CD1c-positive myeloid dendritic cell (primary cell): ENCODE data around the gene MAST1.
"Not testable (repeated sequence)": the region's sequence is repeated elsewhere in the genome, so short reads cannot be mapped to it uniquely, and the experiment has no call there.

Experiments used
- DNase-seq: peaks from one replicate; pipeline ENCODE4 v3.0.0-alpha.2; 2016; ENCODE audit errors: extremely low spot score

MAST1 gene

DNA sequence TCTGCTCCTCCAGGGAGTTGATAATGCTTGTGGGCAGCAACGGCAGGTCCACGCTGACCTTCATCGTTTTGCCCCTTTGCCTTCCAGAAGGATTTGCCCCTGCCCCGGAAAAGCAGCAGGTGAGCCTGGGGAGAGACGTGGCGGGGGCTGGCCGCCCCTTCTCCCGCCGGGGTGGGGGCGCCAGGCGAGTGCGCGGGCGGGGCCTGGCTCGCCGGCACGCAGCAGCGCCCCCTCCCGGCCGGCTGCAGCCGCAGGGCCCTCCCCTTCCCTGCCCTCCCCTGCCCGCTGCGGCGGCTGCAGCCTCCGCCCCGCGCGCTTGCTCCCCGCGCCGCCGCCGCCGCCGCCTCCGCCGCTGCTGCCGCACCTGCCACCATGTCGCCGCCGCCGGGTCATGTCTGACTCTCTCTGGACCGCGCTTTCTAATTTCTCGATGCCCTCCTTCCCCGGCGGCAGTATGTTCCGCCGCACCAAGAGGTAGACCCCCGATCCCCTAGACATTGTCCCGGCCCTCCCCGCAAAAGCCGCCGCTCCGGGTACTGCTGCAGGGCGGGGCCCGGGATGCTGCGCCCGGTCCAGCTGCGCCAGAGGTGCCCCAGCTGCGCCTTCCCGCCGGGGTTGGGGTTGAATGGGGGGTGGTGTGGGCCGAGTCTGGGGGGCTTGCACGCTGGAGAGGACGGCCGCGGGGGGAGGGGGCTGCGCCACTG is at the start of gene MAST1:
Gene MAST1, plus strand, starts transcription at position 334 of the 704 bp plus-strand sequence. Its CDS starts 58 bp downstream, at position 392.
- DNase-seq = peak; percentile 66

- DNase-seq = peak; percentile 84
Measured at GRCh38 chr19:12788682-12789097, 49.6 kb upstream of the MAST1 start.

GRCh38 chr19:12789098-12789903 is 49.0 kb upstream of the MAST1 start:
- DNase-seq = no peak

- peak; percentile 99 for DNase-seq
Measured at GRCh38 chr19:12789904-12790619, 48.3 kb upstream of the MAST1 start.

GRCh38 chr19:12790628-12791344 is 47.5 kb upstream of the MAST1 start:
- peak; percentile 44 for DNase-seq

GRCh38 chr19:12791345-12792050 is 46.8 kb upstream of the MAST1 start, which contains the start of gene JUNB:
Gene JUNB (plus strand): TSS chr19:12791486. CDS start chr19:12791772, 286 bp downstream.
- DNase-seq = peak; percentile 99

- DNase-seq = peak; percentile 83
Measured at GRCh38 chr19:12792051-12792852, 46.1 kb upstream of the MAST1 start.

DNA sequence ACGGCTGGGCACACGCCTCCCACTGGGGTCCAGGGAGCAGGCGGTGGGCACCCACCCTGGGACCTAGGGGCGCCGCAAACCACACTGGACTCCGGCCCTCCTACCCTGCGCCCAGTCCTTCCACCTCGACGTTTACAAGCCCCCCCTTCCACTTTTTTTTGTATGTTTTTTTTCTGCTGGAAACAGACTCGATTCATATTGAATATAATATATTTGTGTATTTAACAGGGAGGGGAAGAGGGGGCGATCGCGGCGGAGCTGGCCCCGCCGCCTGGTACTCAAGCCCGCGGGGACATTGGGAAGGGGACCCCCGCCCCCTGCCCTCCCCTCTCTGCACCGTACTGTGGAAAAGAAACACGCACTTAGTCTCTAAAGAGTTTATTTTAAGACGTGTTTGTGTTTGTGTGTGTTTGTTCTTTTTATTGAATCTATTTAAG is 45.4 kb upstream of the MAST1 start:
- no peak for DNase-seq

DNA sequence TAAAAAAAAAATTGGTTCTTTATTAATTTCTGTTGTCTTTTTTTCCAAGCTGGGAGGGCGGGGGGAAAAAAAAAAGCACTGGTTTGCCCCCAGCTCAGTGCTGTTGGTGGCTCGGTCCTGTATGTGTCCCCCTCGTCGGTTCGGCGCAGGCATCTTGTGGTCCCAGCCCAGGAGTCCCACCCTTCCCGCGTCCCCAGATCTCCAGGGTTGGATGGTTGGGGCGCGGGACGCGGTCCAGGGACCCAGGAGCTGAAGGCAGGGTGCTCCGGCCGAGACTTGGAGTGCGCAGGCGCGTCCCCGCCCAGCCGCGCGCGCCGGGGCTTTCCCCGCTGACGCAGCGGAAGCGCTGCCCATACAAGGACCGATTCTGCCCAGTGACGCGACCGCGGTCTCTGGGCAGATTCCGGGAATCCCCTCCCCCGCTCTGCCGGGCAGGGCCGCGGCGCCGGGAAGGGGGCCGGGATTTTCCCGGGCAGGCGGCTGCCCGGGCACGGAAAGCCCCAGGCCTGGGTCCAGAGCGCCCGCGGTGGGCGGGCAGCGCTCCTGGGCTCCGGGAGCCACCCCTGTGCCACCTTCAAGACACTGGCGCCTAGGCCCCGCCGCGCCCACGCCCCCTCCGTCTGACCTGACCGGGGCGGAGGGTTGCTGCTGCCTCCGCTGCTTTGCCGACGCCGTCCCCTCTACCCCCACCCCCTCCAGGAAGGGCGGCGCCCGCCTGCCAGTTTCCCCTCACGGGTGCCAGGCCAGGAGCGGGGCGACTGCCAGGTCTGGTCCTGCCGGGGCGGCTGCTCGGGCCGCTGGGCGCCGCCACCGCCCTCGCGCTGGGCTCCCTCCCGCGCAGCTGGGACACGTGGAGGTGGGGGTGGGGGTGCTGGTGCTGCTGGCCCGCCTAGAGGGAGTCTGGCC is 44.8 kb upstream of the MAST1 start:
- DNase-seq = peak; percentile 97

DNA sequence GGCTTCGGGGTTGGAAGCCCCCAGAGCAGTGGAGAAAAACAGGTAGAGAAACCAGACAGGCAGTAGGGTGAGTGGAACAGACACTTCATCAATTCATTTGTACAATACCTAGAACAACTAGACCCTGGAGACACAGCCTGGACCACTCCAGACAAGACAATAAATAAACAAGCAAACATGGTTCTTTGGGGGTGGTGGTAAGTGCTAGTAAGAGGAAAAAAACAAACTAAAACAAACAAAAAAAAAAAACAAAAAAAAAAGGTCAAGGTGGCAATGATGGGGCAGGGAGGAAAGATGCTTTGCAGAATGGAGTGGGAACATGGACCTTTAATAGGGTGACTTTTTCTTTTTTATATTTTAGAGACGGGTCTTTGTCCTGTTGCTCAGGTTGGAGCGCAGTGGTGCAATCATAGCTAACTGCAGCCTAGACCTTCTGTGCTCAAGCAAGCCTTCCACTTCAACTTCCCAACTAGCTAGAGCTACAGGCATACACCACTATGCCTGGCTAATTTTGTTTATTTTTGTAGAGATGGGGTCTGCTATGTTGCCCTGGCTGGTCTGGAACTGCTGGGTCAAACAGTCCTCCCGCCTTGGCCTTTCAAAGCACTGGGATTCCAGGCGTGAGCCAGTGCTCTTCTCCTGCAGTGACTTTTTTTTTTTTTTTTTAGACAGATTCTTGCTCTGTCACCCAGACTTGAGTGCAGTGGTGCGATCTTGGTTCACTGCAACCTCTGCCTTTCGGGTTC is 43.9 kb upstream of the MAST1 start:
- DNase-seq = peak; percentile 37

DNA sequence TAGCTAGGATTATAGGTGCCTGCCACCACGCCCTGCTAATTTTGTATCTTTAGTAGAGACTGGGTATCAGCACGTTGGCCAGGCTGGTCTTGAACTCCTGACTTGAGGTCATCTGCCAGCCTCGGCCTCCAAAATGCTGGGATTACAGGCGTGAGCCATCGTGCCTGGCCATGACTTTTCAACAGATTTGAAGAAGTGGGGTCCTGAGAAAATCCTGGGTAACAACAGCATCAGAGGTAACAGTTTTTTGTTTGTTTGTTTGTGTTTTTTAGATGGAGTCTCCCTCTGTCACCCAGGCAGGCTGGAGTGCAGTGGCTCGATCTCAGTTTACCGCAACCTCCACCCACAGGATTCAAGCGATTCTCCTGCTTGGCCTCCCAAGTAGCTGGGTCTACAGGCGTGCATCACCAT is 43.3 kb upstream of the MAST1 start:
- no peak for DNase-seq

DNA sequence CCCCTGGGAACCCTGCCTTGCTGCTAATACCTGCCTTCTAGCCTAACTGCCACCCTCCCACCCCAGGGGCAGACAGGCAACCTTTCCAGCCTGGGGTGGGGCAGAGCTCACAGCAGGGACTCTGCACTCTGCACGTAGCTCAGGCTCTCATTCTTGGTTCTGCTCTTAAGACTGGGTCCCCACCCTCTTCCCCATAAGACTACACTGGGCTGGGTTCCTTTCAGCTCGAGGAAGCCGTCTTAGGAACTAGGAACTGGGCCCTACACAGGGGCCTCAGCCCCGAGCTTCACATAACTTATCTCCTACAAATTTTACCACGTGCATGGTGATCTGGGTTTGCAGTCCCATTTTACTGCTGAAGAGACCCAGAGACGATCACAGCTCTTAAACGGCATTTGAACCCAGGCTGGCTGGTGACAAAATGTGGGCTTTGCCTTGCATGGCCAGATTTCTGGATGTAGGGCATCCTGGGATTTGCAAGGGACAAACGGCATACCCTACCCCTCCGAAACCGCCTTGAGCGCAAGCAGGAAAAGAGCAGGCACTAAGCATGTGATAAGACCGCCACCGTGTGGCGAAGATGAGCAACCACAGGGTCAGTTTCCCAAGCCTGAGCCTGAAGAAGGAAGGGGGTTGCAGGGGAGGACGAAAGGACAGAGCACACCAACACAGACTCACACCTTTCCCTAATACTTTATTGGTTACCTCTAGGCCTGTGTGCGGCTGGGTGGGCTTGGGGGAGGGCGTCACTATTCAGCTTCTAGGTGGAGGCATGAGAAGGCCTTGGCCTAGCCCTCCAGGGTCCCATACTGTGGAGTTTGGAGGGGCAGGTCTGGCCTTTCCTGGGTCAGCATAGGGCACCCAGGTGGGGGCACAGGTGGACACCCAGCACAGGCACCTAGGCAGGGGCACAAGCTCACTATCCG is 41.9 kb upstream of the MAST1 start:
- DNase-seq = peak; percentile 89

- no peak for DNase-seq
Measured at GRCh38 chr19:12797141-12797587, 41.2 kb upstream of the MAST1 start.

GRCh38 chr19:12797607-12798006 is 40.7 kb upstream of the MAST1 start:
- DNase-seq = not testable (repeated sequence)

- no peak for DNase-seq
Measured at GRCh38 chr19:12799742-12800465, 38.4 kb upstream of the MAST1 start.

DNA sequence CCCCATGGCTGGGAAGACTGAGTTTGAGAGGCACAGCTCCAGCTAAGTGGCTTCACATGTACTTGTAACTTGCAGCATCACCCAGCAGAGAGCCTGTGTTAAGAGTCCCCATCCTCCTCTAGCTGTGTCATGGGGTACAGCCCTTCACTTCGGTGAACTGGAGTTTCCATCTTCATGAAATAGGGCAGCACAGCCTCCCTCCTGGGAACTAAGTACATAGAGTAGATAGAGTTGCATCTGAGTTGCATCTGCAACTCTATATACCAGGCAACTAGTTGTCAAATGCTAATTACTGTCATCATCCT is 37.9 kb upstream of the MAST1 start:
- no peak for DNase-seq
